HEK293 (cell line): ENCODE data around the gene PTBP1.

Experiments
- BCL11A ChIP-seq: fragments of 450-650 bp; formaldehyde crosslinking; IDR thresholded peaks from 2 replicates; pipeline ENCODE4 v1.5.1; 2016; ENCODE audit warnings: low read depth, missing biosample characterization, missing genetic modification characterization
- EGR2 ChIP-seq: fragments of 450-650 bp; formaldehyde crosslinking; IDR thresholded peaks from 2 replicates; pipeline ENCODE4 v1.5.1; 2016; ENCODE audit warnings: low read depth, missing biosample characterization, missing genetic modification characterization
- GFI1B ChIP-seq: fragments of 450-650 bp; formaldehyde crosslinking; IDR thresholded peaks from 2 replicates; pipeline ENCODE4 v1.5.1; 2016; ENCODE audit warnings: missing biosample characterization, missing genetic modification characterization
- GLI2 ChIP-seq: fragments of 450-650 bp; formaldehyde crosslinking; IDR thresholded peaks from 2 replicates; pipeline ENCODE4; 2017; ENCODE audit warnings: missing biosample characterization, missing genetic modification characterization, low read depth, borderline replicate concordance
- HIC1 ChIP-seq: fragments of 450-650 bp; formaldehyde crosslinking; IDR thresholded peaks from 2 replicates; pipeline ENCODE4 v1.5.1; 2016; ENCODE audit warnings: missing biosample characterization, missing genetic modification characterization
- HOXC10 ChIP-seq: sonication (generic); formaldehyde crosslinking; IDR thresholded peaks from 2 replicates; pipeline ENCODE4 v1.8.1; 2023; ENCODE audit warnings: mild to moderate bottlenecking, missing genetic modification reagents
- KLF9 ChIP-seq: fragments of 450-650 bp; formaldehyde crosslinking; IDR thresholded peaks from 2 replicates; pipeline ENCODE4 v1.5.1; 2016; ENCODE audit warnings: missing biosample characterization, missing genetic modification characterization, low read depth
- REPIN1 ChIP-seq: fragments of 450-650 bp; formaldehyde crosslinking; IDR thresholded peaks from 2 replicates; pipeline ENCODE4 v1.5.1; 2017; ENCODE audit warnings: missing biosample characterization, missing genetic modification characterization, low read depth
- SETDB1 ChIP-seq: IDR thresholded peaks from one replicate; pipeline ENCODE4 v1.6.1; 2017; ENCODE audit warnings: mild to moderate bottlenecking, low read length, moderate library complexity, mixed read lengths; ENCODE audit not compliant: insufficient read length
- TCF7L2 ChIP-seq: IDR thresholded peaks from 2 replicates; pipeline ENCODE4 v1.6.1; 2011; ENCODE audit warnings: low read depth, mild to moderate bottlenecking, inconsistent platforms, low read length, moderate library complexity, borderline replicate concordance
- ZBTB20 ChIP-seq: fragments of 450-650 bp; formaldehyde crosslinking; IDR thresholded peaks from 2 replicates; pipeline ENCODE4 v1.5.1; 2016; ENCODE audit warnings: missing biosample characterization, missing genetic modification characterization
- ZNF155 ChIP-seq: fragments of 450-650 bp; formaldehyde crosslinking; IDR thresholded peaks from 2 replicates; pipeline ENCODE4 v1.5.1; 2016; ENCODE audit warnings: missing biosample characterization, missing genetic modification characterization
- ZNF19 ChIP-seq: fragments of 450-650 bp; formaldehyde crosslinking; IDR thresholded peaks from 2 replicates; pipeline ENCODE4; 2016; ENCODE audit warnings: missing biosample characterization, missing genetic modification characterization, low read depth
- ZNF23 ChIP-seq: fragments of 450-650 bp; formaldehyde crosslinking; IDR thresholded peaks from 2 replicates; pipeline ENCODE4 v1.5.1; 2016; ENCODE audit warnings: missing biosample characterization, missing genetic modification characterization, borderline replicate concordance
- ZNF274 ChIP-seq, 2 experiments: fragments of 200-500 bp in 1 of 2; fragments of 450-650 bp in 1 of 2; sonication (Bioruptor generic) in 1 of 2; formaldehyde crosslinking in 1 of 2; IDR thresholded peaks; 2 replicates each; pipeline versions ENCODE4 v1.5.1 to v1.6.1; 2014 to 2016; ENCODE audit warnings: borderline replicate concordance in 1 of 2, inconsistent platforms in 1 of 2, low read length in 1 of 2, missing biosample characterization in 1 of 2, missing genetic modification characterization in 1 of 2
- ZNF561 ChIP-seq: fragments of 450-650 bp; IDR thresholded peaks from 2 replicates; pipeline ENCODE4 v1.5.1; 2018; ENCODE audit warnings: missing biosample characterization, missing genetic modification characterization, borderline replicate concordance
- ZNF600 ChIP-seq: fragments of 450-650 bp; formaldehyde crosslinking; IDR thresholded peaks from 2 replicates; pipeline ENCODE4 v1.5.1; 2016; ENCODE audit warnings: missing biosample characterization, missing genetic modification characterization
- ZNF623 ChIP-seq: fragments of 450-650 bp; formaldehyde crosslinking; IDR thresholded peaks from 2 replicates; pipeline ENCODE4 v1.5.1; 2016; ENCODE audit warnings: missing biosample characterization, missing genetic modification characterization
- ZNF626 ChIP-seq: fragments of 450-650 bp; sonication (Bioruptor Pico); formaldehyde crosslinking; IDR thresholded peaks from 2 replicates; pipeline ENCODE4 v1.5.1; 2018; ENCODE audit warnings: missing biosample characterization, missing genetic modification characterization, inconsistent platforms
- ZNF777 ChIP-seq: fragments of 450-650 bp; formaldehyde crosslinking; IDR thresholded peaks from 2 replicates; pipeline ENCODE4 v1.5.1; 2017; ENCODE audit warnings: missing biosample characterization, missing genetic modification characterization, borderline replicate concordance
- ZNF830 ChIP-seq: fragments of 450-650 bp; IDR thresholded peaks from 2 replicates; pipeline ENCODE4 v1.5.0; 2018; ENCODE audit warnings: missing biosample characterization, missing genetic modification characterization, low read depth, mild to moderate bottlenecking, moderate library complexity
- TF ChIP-seq, protein P1 (sequence below): sonication (generic); formaldehyde crosslinking; IDR thresholded peaks from 2 replicates; pipeline ENCODE4 v1.8.1; 2022; ENCODE audit warnings: mild to moderate bottlenecking, moderate library complexity, missing genetic modification reagents
- TF ChIP-seq, protein P2 (sequence below): fragments of 450-650 bp; IDR thresholded peaks from 2 replicates; pipeline ENCODE4 v1.5.1; 2018; ENCODE audit warnings: missing biosample characterization, mild to moderate bottlenecking, missing genetic modification characterization
- TF ChIP-seq, protein P3 (sequence below): fragments of 450-650 bp; formaldehyde crosslinking; IDR thresholded peaks from 2 replicates; pipeline ENCODE4 v1.5.1; 2016; ENCODE audit warnings: missing biosample characterization, missing genetic modification characterization, borderline replicate concordance
- TF ChIP-seq, protein P4 (sequence below): fragments of 450-650 bp; formaldehyde crosslinking; IDR thresholded peaks from 2 replicates; pipeline ENCODE4 v1.5.1; 2016; ENCODE audit warnings: missing biosample characterization, missing genetic modification characterization

The PTBP1 gene

GRCh38 chr19:796692-797527 lies at the start of gene PTBP1 (continued):
- no peak for TF ChIP-seq ZNF19 (tag by site-specific recombination)
- peak; percentile 83; the same call in 1 of the 2 replicates for TF ChIP-seq ZNF561 (tag by site-specific recombination)
- TF ChIP-seq ZNF600 (tag by site-specific recombination): 0 out of 2 replicates have a peak, but pooled peaks have one; percentile 16
- no peak for TF ChIP-seq REPIN1 (tag by site-specific recombination)
- TF ChIP-seq, protein P1, sequence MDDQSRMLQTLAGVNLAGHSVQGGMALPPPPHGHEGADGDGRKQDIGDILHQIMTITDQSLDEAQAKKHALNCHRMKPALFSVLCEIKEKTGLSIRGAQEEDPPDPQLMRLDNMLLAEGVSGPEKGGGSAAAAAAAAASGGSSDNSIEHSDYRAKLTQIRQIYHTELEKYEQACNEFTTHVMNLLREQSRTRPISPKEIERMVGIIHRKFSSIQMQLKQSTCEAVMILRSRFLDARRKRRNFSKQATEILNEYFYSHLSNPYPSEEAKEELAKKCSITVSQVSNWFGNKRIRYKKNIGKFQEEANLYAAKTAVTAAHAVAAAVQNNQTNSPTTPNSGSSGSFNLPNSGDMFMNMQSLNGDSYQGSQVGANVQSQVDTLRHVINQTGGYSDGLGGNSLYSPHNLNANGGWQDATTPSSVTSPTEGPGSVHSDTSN (CRISPR knock-in tag): peak; percentile 4; the same call in 1 of the 2 replicates
- no peak for TF ChIP-seq TCF7L2
- TF ChIP-seq, protein P2, sequence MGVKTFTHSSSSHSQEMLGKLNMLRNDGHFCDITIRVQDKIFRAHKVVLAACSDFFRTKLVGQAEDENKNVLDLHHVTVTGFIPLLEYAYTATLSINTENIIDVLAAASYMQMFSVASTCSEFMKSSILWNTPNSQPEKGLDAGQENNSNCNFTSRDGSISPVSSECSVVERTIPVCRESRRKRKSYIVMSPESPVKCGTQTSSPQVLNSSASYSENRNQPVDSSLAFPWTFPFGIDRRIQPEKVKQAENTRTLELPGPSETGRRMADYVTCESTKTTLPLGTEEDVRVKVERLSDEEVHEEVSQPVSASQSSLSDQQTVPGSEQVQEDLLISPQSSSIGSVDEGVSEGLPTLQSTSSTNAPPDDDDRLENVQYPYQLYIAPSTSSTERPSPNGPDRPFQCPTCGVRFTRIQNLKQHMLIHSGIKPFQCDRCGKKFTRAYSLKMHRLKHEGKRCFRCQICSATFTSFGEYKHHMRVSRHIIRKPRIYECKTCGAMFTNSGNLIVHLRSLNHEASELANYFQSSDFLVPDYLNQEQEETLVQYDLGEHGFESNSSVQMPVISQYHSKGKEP: 0 out of 2 replicates have a peak, but pooled peaks have one; percentile 16
- TF ChIP-seq HIC1 (tag by site-specific recombination): peak; percentile 100
- no peak for TF ChIP-seq ZNF777 (tag by site-specific recombination)
- TF ChIP-seq ZNF23 (tag by site-specific recombination): no peak
- no peak for TF ChIP-seq ZNF623 (tag by site-specific recombination)
- TF ChIP-seq ZBTB20 (tag by site-specific recombination): peak; percentile 54; the same call in 1 of the 2 replicates
- no peak for TF ChIP-seq ZNF274 (IDR thresholded peaks at IDR 0.05; ENCODE audit: low read length)
- TF ChIP-seq ZNF274 (tag by site-specific recombination; IDR thresholded peaks at IDR 0.05; ENCODE audit: borderline replicate concordance): no peak
- TF ChIP-seq GLI2 (tag by site-specific recombination): no peak
- no peak for TF ChIP-seq BCL11A (tag by site-specific recombination)
- TF ChIP-seq ZNF155: no peak
- no peak for TF ChIP-seq SETDB1
- no peak for TF ChIP-seq ZNF830 (tag by site-specific recombination)
- 0 out of 2 replicates have a peak, but pooled peaks have one; percentile 67 for TF ChIP-seq HOXC10 (CRISPR knock-in tag)
- peak; percentile 68; the same call in 1 of the 2 replicates for TF ChIP-seq KLF9
- no peak for TF ChIP-seq ZNF626
- TF ChIP-seq GFI1B (tag by site-specific recombination): no peak
- TF ChIP-seq, protein P3, sequence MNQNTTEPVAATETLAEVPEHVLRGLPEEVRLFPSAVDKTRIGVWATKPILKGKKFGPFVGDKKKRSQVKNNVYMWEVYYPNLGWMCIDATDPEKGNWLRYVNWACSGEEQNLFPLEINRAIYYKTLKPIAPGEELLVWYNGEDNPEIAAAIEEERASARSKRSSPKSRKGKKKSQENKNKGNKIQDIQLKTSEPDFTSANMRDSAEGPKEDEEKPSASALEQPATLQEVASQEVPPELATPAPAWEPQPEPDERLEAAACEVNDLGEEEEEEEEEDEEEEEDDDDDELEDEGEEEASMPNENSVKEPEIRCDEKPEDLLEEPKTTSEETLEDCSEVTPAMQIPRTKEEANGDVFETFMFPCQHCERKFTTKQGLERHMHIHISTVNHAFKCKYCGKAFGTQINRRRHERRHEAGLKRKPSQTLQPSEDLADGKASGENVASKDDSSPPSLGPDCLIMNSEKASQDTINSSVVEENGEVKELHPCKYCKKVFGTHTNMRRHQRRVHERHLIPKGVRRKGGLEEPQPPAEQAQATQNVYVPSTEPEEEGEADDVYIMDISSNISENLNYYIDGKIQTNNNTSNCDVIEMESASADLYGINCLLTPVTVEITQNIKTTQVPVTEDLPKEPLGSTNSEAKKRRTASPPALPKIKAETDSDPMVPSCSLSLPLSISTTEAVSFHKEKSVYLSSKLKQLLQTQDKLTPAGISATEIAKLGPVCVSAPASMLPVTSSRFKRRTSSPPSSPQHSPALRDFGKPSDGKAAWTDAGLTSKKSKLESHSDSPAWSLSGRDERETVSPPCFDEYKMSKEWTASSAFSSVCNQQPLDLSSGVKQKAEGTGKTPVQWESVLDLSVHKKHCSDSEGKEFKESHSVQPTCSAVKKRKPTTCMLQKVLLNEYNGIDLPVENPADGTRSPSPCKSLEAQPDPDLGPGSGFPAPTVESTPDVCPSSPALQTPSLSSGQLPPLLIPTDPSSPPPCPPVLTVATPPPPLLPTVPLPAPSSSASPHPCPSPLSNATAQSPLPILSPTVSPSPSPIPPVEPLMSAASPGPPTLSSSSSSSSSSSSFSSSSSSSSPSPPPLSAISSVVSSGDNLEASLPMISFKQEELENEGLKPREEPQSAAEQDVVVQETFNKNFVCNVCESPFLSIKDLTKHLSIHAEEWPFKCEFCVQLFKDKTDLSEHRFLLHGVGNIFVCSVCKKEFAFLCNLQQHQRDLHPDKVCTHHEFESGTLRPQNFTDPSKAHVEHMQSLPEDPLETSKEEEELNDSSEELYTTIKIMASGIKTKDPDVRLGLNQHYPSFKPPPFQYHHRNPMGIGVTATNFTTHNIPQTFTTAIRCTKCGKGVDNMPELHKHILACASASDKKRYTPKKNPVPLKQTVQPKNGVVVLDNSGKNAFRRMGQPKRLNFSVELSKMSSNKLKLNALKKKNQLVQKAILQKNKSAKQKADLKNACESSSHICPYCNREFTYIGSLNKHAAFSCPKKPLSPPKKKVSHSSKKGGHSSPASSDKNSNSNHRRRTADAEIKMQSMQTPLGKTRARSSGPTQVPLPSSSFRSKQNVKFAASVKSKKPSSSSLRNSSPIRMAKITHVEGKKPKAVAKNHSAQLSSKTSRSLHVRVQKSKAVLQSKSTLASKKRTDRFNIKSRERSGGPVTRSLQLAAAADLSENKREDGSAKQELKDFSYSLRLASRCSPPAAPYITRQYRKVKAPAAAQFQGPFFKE: no peak
- TF ChIP-seq, protein P4, sequence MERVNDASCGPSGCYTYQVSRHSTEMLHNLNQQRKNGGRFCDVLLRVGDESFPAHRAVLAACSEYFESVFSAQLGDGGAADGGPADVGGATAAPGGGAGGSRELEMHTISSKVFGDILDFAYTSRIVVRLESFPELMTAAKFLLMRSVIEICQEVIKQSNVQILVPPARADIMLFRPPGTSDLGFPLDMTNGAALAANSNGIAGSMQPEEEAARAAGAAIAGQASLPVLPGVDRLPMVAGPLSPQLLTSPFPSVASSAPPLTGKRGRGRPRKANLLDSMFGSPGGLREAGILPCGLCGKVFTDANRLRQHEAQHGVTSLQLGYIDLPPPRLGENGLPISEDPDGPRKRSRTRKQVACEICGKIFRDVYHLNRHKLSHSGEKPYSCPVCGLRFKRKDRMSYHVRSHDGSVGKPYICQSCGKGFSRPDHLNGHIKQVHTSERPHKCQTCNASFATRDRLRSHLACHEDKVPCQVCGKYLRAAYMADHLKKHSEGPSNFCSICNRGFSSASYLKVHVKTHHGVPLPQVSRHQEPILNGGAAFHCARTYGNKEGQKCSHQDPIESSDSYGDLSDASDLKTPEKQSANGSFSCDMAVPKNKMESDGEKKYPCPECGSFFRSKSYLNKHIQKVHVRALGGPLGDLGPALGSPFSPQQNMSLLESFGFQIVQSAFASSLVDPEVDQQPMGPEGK (tag by site-specific recombination): peak; percentile 64
- TF ChIP-seq EGR2: peak; percentile 77
